AG04449 (cell line): Measurements from ENCODE around the gene TMF1.
A peak's percentile ranks its signal among the peaks of the same experiment; 100 is the strongest.

ENCODE experiments used
- CTCF ChIA-PET: fragments of 350-600 bp; formaldehyde crosslinking; extraction: SDS; loops from one replicate; lab custom pipeline; 2021; ENCODE audit warnings: antibody characterized with exemption; lab: Yijun Ruan, JAX
- POLR2A ChIA-PET: fragments of 400-600, 350-600 bp; formaldehyde crosslinking; extraction: SDS; loops from one replicate; lab custom pipeline; 2020; ENCODE audit warnings: antibody characterized with exemption, inconsistent platforms; lab: Yijun Ruan, JAX
- DNase-seq: peaks from one replicate; pipeline ENCODE4 v3.0.0-alpha.2; 2010; ENCODE audit warnings: low read depth, low spot score
- H3K4me3 ChIP-seq: 2 replicates; pipeline ENCODE4 v1.5.1; 2011; ENCODE audit warnings: low read depth, mild to moderate bottlenecking, control low read depth, low read length
- TF ChIP-seq, protein P1 (sequence below): IDR thresholded peaks from one replicate; pipeline ENCODE4 v1.5.1; 2011; ENCODE audit warnings: mild to moderate bottlenecking, moderate library complexity, low read length, control low read depth, inconsistent platforms; ENCODE audit not compliant: insufficient read depth; ENCODE audit errors: missing control alignments

Gene TMF1

GRCh38 chr3:68997887-68998286 lies 54.2 kb downstream of the TMF1 start:
- ChIA-PET CTCF (interaction anchor here (0.7 kb wide), 1 partner anchor 10 kb away, joined by 3 read pairs; no protein-coding TSS in a partner anchor), POLR2A (no interaction called here)
- DNase-seq = no peak
- TF ChIP-seq, protein P1, sequence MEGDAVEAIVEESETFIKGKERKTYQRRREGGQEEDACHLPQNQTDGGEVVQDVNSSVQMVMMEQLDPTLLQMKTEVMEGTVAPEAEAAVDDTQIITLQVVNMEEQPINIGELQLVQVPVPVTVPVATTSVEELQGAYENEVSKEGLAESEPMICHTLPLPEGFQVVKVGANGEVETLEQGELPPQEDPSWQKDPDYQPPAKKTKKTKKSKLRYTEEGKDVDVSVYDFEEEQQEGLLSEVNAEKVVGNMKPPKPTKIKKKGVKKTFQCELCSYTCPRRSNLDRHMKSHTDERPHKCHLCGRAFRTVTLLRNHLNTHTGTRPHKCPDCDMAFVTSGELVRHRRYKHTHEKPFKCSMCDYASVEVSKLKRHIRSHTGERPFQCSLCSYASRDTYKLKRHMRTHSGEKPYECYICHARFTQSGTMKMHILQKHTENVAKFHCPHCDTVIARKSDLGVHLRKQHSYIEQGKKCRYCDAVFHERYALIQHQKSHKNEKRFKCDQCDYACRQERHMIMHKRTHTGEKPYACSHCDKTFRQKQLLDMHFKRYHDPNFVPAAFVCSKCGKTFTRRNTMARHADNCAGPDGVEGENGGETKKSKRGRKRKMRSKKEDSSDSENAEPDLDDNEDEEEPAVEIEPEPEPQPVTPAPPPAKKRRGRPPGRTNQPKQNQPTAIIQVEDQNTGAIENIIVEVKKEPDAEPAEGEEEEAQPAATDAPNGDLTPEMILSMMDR = no peak
- H3K4me3 ChIP-seq = no peak overlapping the region

DNA sequence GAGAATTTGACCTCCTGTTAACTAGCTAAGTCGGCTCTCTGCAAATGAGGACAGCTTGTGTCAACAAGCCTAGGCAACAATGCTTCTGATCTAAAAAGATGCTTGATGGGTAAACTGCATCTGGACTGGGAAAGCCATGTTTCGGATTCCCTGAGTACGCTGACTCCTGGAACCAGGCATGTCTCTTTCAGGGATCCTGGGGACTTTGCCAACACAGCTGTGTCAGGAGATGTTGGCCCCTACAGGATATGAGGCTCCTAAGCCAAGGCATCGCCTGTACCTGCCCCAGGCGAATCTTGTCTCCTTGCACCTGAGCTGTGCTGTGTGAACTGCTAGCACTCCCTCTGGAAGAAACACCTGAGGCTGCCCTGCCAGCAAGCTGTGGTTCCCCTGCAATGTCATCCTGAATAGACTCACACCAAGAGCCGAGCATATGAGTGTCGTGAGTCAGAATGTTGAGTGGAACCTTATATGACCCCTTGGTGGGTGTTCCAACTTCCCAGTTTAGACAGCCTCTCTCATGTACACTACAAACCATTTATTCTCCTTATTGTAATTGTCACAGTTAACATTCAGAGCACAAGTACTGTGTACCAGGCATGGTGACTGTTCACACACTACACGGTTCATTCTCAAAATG lies 55.7 kb downstream of the TMF1 start:
- no peak for DNase-seq
- H3K4me3 ChIP-seq = no peak overlapping the region
- TF ChIP-seq, protein P1 = no peak
- POLR2A ChIA-PET = no interaction called here
- CTCF ChIA-PET = no interaction called here

DNA sequence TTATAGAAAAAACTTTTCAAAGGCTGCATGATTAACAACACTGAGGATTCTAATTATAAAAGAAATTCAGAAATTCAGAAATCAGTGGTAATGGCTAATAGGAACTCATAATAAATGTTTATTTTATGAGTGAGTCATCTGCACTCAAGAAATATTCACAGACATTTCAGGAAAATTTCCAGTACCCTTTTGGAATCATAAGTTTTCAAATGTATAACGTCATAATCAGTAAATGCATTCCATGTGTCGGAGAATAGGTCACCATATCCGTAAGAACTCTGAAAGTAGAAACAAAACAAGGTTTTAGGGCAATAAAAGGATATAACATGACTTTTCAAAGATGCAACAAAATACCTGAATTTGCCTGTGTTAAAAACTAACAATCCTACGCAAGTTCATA lies 63.4 kb downstream of the TMF1 start:
- ChIA-PET CTCF (interaction anchor here (1.0 kb wide), 1 partner anchor 9 kb away, joined by 3 read pairs; no protein-coding TSS in a partner anchor), POLR2A (no interaction called here)
- peak; percentile 24 for DNase-seq
- TF ChIP-seq, protein P1 = no peak
- no peak overlapping the region for H3K4me3 ChIP-seq

GRCh38 chr3:68987322-68987721 lies 64.8 kb downstream of the TMF1 start:
- POLR2A ChIA-PET = no interaction called here
- no peak for DNase-seq
- TF ChIP-seq, protein P1 = no peak

GRCh38 chr3:68986496-68987208 lies 65.5 kb downstream of the TMF1 start:
- H3K4me3 ChIP-seq = no peak overlapping the region
- DNase-seq = no peak
- TF ChIP-seq, protein P1 = no peak
- CTCF ChIA-PET = no interaction called here
- POLR2A ChIA-PET = no interaction called here

More at GRCh38 chr3:68987322-68987721, 64.8 kb downstream of the TMF1 start:
- CTCF ChIA-PET = no interaction called here
- no peak overlapping the region for H3K4me3 ChIP-seq

DNA sequence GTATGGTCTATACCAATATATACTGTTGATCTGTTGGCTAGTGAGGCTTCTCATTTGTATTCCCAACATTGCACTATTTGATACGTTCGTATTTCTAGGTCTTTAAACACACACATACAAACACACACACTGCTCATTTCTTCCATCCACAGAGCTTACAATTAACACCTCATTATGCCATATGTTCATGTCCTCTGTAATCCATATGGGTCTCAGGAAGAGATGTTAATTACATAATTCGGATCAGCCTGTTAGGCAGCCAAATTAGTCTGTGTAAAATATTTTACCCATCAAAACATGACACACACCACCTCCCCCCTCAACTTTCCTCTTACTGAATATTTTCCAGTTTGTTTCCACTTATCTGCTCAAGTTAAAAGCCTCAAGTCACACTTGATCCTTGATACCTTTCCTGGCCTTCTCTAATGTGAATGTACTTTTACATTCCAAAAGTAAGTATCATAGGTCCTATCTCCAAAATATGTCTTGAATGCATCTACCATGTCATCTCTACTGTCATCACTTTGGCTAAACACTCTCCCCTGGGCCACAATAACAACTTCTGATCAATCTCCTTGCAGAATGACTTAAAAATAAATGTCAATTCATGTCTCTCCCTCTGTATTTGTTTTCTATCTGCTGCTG lies 66.9 kb downstream of the TMF1 start:
- POLR2A ChIA-PET = no interaction called here
- DNase-seq = no peak
- TF ChIP-seq, protein P1 = no peak
- CTCF ChIA-PET = no interaction called here
- H3K4me3 ChIP-seq = no peak overlapping the region
